ENCODE data around the gene HIVEP3. TPM values are rescaled to one million over a fixed set of nuclear protein-coding genes. Genes with fewer than 3 reads are reported as not detected.

Gene HIVEP3
- total and polyA plus RNA-seq, 5 experiments from 2014 or later = 5.5 to 9.8 (median 6.3) TPM

GRCh38 chr1:41545996-41546832, 372.5 kb downstream of the HIVEP3 start:
- Mint-ChIP-seq H3K9me3 (peaks cover 0 to 5% (median 0%) of the 10 kb centered on the region in 9 donors), H3K36me3 (no peaks in the 10 kb centered on the region), H3K27me3 (no peaks in the 10 kb centered on the region), H3K4me1 (peaks cover 0 to 9% (median 4%) of the 10 kb centered on the region in 4 donors), H3K27ac (no peak overlapping the region), H3K4me3 (no peak overlapping the region)
- no peak for ATAC-seq
- no peak for DNase-seq
- POLR2A ChIA-PET = interaction anchor here (0.6 kb wide), 1 partner anchor 204 kb away, joined by 3 read pairs; no protein-coding TSS in a partner anchor

- DNase-seq (no peak), ATAC-seq (no peak)
- H3K4me1 Mint-ChIP-seq = peaks cover 0 to 24% (median 10%) of the 10 kb centered on the region in 4 donors
- no peaks in the 10 kb centered on the region for H3K27me3 Mint-ChIP-seq
- H3K4me3 Mint-ChIP-seq = no peak overlapping the region
- peaks cover 0 to 4% (median 0%) of the 10 kb centered on the region in 3 donors for H3K36me3 Mint-ChIP-seq
- H3K27ac Mint-ChIP-seq = peak overlapping the region in 2 of 10 donors; percentile 11 to 17
- no peaks in the 10 kb centered on the region for H3K9me3 Mint-ChIP-seq
- POLR2A ChIA-PET = no interaction called here
These were observed 376.4 kb downstream of the HIVEP3 start for GRCh38 chr1:41542196-41542930.

DNA sequence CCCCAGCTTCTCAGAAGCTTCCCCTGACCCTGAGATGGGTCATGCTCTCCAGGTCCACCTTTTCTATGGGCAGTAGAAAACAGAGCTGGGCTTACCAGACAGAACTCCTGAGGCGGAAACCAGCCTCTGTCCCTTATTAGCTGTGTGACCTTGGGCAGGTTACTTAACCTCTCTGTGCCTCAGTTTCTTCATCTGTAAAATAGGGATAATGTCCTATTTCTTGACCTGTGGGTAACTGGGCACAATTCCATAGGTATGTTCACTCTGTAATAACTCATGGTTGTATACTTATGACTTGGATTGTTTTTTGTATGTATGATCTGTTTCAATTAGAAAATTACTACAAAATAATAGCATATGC, 377.1 kb downstream of the HIVEP3 start:
- POLR2A ChIA-PET = no interaction called here
- H3K9me3 Mint-ChIP-seq = no peaks in the 10 kb centered on the region
- H3K36me3 Mint-ChIP-seq = peaks cover 0 to 4% (median 0%) of the 10 kb centered on the region in 3 donors

DNA sequence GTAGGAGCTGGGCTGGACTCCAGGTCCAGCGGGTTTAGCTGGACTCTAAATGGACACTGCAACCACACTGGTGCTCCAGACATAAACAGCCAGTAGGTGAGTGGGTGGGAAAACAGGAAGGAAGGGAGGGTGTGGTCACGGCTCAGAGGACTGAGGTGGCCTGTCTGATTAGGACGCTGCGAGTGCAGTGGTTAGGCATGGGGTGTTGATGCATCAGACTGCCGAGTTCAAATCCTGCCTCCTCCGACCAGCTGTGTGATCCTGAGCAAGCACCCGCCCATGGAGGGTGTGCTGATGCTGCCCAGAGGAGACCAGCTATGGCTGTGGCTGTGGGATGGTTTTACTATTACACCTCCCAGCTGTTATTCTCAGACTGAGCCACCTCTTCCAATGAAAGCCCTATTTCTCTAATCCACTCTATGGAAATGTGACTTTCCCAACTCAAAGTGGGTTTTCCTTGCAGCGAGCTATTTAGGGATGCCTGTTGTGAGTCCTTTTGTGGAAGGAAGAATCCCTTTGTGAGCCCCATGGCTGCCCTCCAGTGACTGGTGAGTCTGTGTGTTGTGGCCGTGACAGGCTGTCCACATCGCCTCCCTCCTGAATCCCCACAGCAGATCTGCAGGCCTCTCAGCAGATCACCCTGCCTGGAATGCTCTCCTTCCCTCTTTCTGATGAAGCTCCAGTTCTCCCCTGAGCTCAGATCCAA, 377.7 kb downstream of the HIVEP3 start:
- Mint-ChIP-seq H3K27ac (peak overlapping the region in 2 of 10 donors; percentile 23 to 55), H3K4me3 (no peak overlapping the region), H3K36me3 (peaks cover 0 to 4% (median 0%) of the 10 kb centered on the region in 3 donors), H3K4me1 (peaks cover 0 to 28% (median 10%) of the 10 kb centered on the region in 4 donors), H3K9me3 (no peaks in the 10 kb centered on the region), H3K27me3 (no peaks in the 10 kb centered on the region)
- POLR2A ChIA-PET = no interaction called here
- ATAC-seq = no peak
- no peak for DNase-seq

More for the DNA sequence above, 377.1 kb downstream of the HIVEP3 start:
- no peaks in the 10 kb centered on the region for H3K27me3 Mint-ChIP-seq
- peaks cover 0 to 28% (median 10%) of the 10 kb centered on the region in 4 donors for H3K4me1 Mint-ChIP-seq
- no peak for ATAC-seq
- no peak overlapping the region for H3K4me3 Mint-ChIP-seq
- H3K27ac Mint-ChIP-seq = peak overlapping the region in 1 of 10 donors; percentile 5
- no peak for DNase-seq

- H3K4me3 Mint-ChIP-seq = no peak overlapping the region
- peaks cover 0 to 28% (median 10%) of the 10 kb centered on the region in 4 donors for H3K4me1 Mint-ChIP-seq
- ATAC-seq = no peak
- H3K9me3 Mint-ChIP-seq = no peaks in the 10 kb centered on the region
- POLR2A ChIA-PET = no interaction called here
- no peaks in the 10 kb centered on the region for H3K27me3 Mint-ChIP-seq
- H3K36me3 Mint-ChIP-seq = peaks cover 0 to 4% (median 0%) of the 10 kb centered on the region in 3 donors
- H3K27ac Mint-ChIP-seq = peak overlapping the region in 1 of 10 donors; percentile 51
- DNase-seq = no peak
These were observed 378.7 kb downstream of the HIVEP3 start for GRCh38 chr1:41539999-41540398.

DNA sequence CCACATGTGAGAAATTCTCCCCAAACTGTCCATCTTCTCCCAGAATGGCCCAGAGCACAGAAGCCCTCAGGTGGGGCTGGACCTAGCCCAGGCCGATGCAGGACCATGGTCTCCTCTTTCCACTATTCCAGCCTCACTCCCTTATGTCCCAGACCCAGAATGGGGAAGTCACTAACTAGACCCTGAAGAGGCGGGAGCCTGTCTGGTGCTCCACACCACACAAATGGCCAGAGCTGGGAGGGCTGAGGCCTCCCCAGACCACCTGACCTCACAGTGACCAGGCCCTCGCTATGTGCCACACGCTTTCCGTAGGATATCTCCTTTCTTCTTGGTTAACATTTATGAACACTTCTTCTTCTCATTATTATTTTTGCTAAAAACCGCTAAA, 379.3 kb downstream of the HIVEP3 start:
- no peaks in the 10 kb centered on the region for H3K27me3 Mint-ChIP-seq
- ATAC-seq = no peak
- no peak overlapping the region for H3K4me3 Mint-ChIP-seq
- peaks cover 0 to 28% (median 10%) of the 10 kb centered on the region in 4 donors for H3K4me1 Mint-ChIP-seq
- peaks cover 0 to 4% (median 0%) of the 10 kb centered on the region in 3 donors for H3K36me3 Mint-ChIP-seq
- POLR2A ChIA-PET = no interaction called here
- DNase-seq = no peak
- H3K27ac Mint-ChIP-seq = no peak overlapping the region
- no peaks in the 10 kb centered on the region for H3K9me3 Mint-ChIP-seq

DNA sequence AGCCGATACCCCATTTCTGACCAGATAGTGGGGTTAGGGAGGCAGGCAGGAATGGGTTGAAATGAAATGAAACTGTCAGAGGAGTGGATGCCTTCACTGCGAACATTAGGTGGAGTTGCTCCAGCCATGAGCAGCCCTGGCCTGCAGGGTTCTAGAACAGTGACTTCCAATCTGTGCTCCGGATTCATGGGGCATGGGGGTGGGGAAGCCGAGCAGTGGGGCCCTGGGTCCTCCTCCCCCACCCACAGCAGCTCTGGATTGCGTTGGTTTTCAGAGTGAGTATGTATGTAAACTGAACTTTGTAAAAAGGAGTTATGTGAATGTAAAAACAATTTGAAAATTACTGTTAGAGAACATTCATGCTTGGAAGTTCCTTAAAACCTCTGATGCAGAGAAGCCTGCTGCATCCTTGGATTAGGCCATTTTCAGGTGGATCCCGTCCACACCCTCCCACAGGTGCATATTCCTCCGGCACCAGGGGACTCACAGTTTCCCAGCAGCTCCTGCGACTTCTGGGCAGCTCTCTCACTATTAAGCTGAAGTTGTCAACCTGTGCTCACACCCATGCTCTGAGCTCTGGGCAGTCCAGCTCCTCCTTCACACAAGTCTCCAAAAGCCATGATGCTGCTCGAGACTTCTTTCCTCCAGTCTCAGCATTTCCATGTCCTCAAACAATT, 379.8 kb downstream of the HIVEP3 start:
- Mint-ChIP-seq H3K4me1 (peaks cover 0 to 28% (median 10%) of the 10 kb centered on the region in 4 donors), H3K27me3 (no peaks in the 10 kb centered on the region), H3K36me3 (peaks cover 0 to 4% (median 0%) of the 10 kb centered on the region in 3 donors), H3K4me3 (no peak overlapping the region), H3K27ac (no peak overlapping the region), H3K9me3 (no peaks in the 10 kb centered on the region)
- POLR2A ChIA-PET = no interaction called here
- DNase-seq (no peak), ATAC-seq (no peak)

DNA sequence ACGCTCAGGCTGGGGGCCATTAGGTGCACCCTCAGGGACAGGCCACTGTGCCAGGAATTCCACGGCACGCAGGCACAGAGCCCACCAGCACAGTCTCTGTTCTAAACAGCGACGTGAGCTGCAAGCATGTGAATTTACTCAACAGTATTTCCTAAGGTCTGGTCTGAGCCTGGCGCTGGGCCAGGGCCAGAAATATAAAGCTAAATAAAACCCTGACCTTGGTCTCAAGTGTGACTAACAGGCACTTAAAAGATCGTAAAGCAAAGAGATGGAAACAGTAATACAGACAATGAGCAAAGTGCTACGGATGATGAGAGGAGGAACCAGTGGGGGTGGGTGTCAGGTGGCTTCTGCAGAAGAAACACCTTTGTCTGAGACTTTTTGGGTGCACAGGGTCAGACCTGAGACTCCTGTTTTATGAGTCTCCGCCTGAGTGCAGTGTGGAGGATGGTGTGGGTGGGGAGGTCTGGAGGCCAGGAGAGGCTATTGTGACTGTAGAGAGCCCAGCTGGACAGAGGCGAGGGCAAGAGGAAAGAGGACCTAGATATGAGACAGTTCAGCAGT, 380.9 kb downstream of the HIVEP3 start:
- no peak for DNase-seq
- Mint-ChIP-seq H3K36me3 (peaks cover 0 to 6% (median 0%) of the 10 kb centered on the region in 3 donors), H3K27me3 (no peaks in the 10 kb centered on the region), H3K27ac (peak overlapping the region in 1 of 10 donors; percentile 40), H3K4me1 (peaks cover 0 to 28% (median 10%) of the 10 kb centered on the region in 4 donors), H3K9me3 (no peaks in the 10 kb centered on the region), H3K4me3 (no peak overlapping the region)
- ATAC-seq = no peak
- POLR2A ChIA-PET = no interaction called here

- H3K27ac Mint-ChIP-seq = peak overlapping the region in 1 of 10 donors; percentile 36
- H3K4me1 Mint-ChIP-seq = peaks cover 2 to 28% (median 10%) of the 10 kb centered on the region in 4 donors
- POLR2A ChIA-PET = interaction anchor here (0.6 kb wide), 1 partner anchor 18 kb away, joined by 3 read pairs; no protein-coding TSS in a partner anchor
- DNase-seq = no peak
- H3K9me3 Mint-ChIP-seq = no peaks in the 10 kb centered on the region
- no peak overlapping the region for H3K4me3 Mint-ChIP-seq
- no peaks in the 10 kb centered on the region for H3K27me3 Mint-ChIP-seq
- no peak for ATAC-seq
- peaks cover 0 to 6% (median 0%) of the 10 kb centered on the region in 3 donors for H3K36me3 Mint-ChIP-seq
These were observed 381.5 kb downstream of the HIVEP3 start for GRCh38 chr1:41537251-41537650.

- no peak for DNase-seq
- POLR2A ChIA-PET = interaction anchor here (0.6 kb wide), 1 partner anchor 1871 kb away, joined by 7 read pairs; no protein-coding TSS in a partner anchor
- Mint-ChIP-seq H3K27ac (no peak overlapping the region), H3K36me3 (peaks cover 0 to 6% (median 0%) of the 10 kb centered on the region in 3 donors), H3K4me1 (peaks cover 4 to 23% (median 8%) of the 10 kb centered on the region in 4 donors), H3K27me3 (no peaks in the 10 kb centered on the region), H3K9me3 (no peaks in the 10 kb centered on the region), H3K4me3 (no peak overlapping the region)
- no peak for ATAC-seq
These were observed 382.3 kb downstream of the HIVEP3 start for GRCh38 chr1:41536361-41536802.

DNA sequence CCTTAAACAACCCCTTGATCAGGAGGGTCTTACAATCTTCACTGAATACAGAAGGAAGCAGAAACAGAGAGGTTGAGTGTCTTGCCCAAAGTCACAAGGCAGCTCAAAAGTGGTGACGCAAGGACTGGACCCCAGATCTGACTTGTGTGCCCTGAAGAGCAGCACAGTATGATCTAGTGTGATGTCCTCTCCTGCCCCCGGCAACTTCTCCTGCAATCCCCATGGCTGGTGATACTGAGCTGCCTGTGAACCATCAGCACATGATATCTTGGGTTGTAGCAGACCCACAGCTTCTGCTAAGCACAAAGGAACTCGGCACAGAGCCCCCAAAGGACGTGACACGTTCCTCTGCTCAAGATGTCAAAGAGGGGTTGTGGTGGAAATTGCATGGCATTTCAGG, 383.0 kb downstream of the HIVEP3 start:
- no peak overlapping the region for H3K27ac Mint-ChIP-seq
- H3K36me3 Mint-ChIP-seq = peaks cover 0 to 6% (median 0%) of the 10 kb centered on the region in 3 donors
- POLR2A ChIA-PET = interaction anchor here (0.6 kb wide), 1 partner anchor 1872 kb away, joined by 7 read pairs; no protein-coding TSS in a partner anchor
- H3K27me3 Mint-ChIP-seq = no peaks in the 10 kb centered on the region
- H3K4me1 Mint-ChIP-seq = peaks cover 0 to 16% (median 7%) of the 10 kb centered on the region in 4 donors
- H3K4me3 Mint-ChIP-seq = no peak overlapping the region
- H3K9me3 Mint-ChIP-seq = no peaks in the 10 kb centered on the region
- DNase-seq (no peak), ATAC-seq (no peak)

- POLR2A ChIA-PET = no interaction called here
- no peak for DNase-seq
- ATAC-seq = no peak
- no peaks in the 10 kb centered on the region for H3K9me3 Mint-ChIP-seq
- no peaks in the 10 kb centered on the region for H3K27me3 Mint-ChIP-seq
- no peak overlapping the region for H3K4me3 Mint-ChIP-seq
- H3K36me3 Mint-ChIP-seq = peaks cover 0 to 6% (median 0%) of the 10 kb centered on the region in 3 donors
- H3K4me1 Mint-ChIP-seq = peaks cover 0 to 14% (median 5%) of the 10 kb centered on the region in 4 donors
- no peak overlapping the region for H3K27ac Mint-ChIP-seq
These were observed 383.4 kb downstream of the HIVEP3 start for GRCh38 chr1:41535276-41535675.

Measured in naive thymus-derived CD8-positive, alpha-beta T cell (primary cell).